GM06990 (cell line): ENCODE data around the gene KIF26B.
"Not testable (repeated sequence)": the region's sequence is repeated elsewhere in the genome, so short reads cannot be mapped to it uniquely, and the experiment has no call there.

Experiments
- DNase-seq: peaks from one replicate; pipeline ENCODE4 v3.0.0-alpha.2; 2011; ENCODE audit not compliant: insufficient read length; ENCODE audit errors: extremely low read depth
- H3K27me3 ChIP-seq: replicated peaks from 2 replicates; pipeline ENCODE4 v1.6.0; 2011; ENCODE audit warnings: low read length; ENCODE audit not compliant: control insufficient read depth, insufficient read depth
- H3K36me3 ChIP-seq: 2 replicates; pipeline ENCODE4 v1.5.1; 2011; ENCODE audit warnings: low read length; ENCODE audit not compliant: control insufficient read depth, insufficient read depth
- H3K4me3 ChIP-seq: replicated peaks from 2 replicates; pipeline ENCODE4 v1.5.1; 2011; ENCODE audit warnings: low read depth, mild to moderate bottlenecking, control low read depth, low read length
- TF ChIP-seq, protein P1 (sequence below): IDR thresholded peaks from 2 replicates; pipeline ENCODE4 v1.5.1; 2011; ENCODE audit warnings: low read length, control low read depth, mild to moderate bottlenecking, inconsistent platforms; ENCODE audit not compliant: insufficient read depth, poor library complexity, severe bottlenecking

Gene KIF26B

DNA sequence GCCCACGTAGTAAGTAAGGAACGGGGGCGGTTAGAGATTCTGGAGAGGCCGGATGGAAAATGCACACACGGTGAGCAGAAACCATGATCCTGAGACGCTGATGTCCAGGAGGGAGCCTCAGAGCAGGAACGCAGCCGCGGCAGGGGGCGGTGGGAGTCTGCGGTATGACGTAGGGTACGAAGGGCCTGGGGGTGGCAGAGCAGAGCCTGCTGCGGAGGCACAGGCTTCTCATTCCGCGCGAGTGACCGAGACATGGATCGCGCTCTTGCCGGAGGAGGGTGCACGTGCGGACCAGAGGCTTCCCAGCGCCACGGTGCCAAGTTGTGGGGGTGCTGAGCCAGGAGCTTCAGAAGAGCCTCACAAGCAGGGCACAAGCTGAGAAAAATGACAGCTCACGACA, 176.2 kb downstream of the KIF26B start:
- TF ChIP-seq, protein P1, sequence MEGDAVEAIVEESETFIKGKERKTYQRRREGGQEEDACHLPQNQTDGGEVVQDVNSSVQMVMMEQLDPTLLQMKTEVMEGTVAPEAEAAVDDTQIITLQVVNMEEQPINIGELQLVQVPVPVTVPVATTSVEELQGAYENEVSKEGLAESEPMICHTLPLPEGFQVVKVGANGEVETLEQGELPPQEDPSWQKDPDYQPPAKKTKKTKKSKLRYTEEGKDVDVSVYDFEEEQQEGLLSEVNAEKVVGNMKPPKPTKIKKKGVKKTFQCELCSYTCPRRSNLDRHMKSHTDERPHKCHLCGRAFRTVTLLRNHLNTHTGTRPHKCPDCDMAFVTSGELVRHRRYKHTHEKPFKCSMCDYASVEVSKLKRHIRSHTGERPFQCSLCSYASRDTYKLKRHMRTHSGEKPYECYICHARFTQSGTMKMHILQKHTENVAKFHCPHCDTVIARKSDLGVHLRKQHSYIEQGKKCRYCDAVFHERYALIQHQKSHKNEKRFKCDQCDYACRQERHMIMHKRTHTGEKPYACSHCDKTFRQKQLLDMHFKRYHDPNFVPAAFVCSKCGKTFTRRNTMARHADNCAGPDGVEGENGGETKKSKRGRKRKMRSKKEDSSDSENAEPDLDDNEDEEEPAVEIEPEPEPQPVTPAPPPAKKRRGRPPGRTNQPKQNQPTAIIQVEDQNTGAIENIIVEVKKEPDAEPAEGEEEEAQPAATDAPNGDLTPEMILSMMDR, result no peak

DNA sequence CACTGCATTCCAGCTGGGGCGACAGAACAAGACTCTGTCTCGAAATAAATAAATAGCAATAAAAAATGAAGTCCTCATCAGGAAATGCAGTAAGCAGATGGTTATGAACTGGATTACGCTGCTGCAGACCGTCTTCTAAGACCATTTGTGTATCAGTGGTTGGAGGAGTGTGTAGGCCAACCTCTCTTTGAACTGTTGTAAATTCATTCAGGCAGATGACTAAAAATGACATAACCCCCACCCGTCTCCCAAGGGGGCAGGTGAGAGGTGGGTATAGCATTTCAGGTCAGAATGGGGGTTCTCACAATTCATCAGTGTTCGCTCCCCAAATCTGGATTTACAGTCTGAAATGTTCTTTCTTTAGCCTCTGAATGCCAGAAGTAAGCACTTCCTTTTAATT, 177.3 kb downstream of the KIF26B start:
- no peak for DNase-seq
- H3K36me3 ChIP-seq, result no peaks in the 10 kb centered on the region

More for the DNA sequence above, 176.2 kb downstream of the KIF26B start:
- no peaks in the 10 kb centered on the region for H3K36me3 ChIP-seq
- H3K4me3 ChIP-seq, result no peak overlapping the region
- no peaks in the 10 kb centered on the region for H3K27me3 ChIP-seq
- no peak for DNase-seq

DNA sequence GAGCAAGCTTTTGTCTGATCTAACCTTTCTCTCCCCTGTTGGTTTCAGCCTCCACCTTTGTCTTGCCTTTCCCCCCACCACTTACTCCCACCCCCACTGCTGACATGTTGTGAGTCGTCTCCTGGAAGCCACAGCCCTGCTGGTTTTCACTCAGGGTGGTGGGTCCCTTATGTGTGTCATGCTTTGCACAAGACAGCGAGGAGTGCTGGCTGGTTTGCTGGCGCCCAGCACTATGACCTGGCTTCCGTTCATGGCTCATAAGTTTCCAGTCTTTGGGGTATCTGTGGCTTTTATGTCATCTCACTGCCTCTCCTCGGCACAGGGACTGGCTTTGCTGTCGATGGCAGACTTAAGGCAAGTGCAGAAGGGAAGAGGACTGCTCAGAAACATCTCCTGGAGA, 177.7 kb downstream of the KIF26B start:
- no peak overlapping the region for H3K4me3 ChIP-seq
- no peaks in the 10 kb centered on the region for H3K36me3 ChIP-seq
- no peak for DNase-seq
- TF ChIP-seq, protein P1, result no peak
- no peaks in the 10 kb centered on the region for H3K27me3 ChIP-seq

More for the DNA sequence above, 177.3 kb downstream of the KIF26B start:
- TF ChIP-seq, protein P1, result no peak
- Histone ChIP-seq H3K27me3 (no peaks in the 10 kb centered on the region), H3K4me3 (no peak overlapping the region)

DNA sequence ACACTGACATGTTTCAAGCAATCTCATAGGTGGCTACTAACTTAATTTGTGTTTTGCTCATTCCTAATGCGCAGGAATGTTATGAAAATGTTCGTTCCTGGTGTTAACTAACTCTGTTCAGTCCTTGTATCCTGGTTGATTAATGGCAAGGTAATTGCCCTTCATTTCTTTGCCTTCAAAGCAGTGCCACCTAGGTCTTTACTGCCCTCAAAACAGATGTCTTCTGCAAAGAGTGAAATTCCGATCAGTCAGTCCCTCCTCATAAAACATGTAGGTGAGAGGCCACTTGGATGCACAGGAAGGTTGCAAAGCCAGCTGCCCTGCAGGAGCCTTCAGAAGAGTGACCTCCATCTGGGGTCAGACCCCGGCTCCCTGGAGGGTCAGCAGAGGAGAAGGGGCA, 179.4 kb downstream of the KIF26B start:
- H3K27me3 ChIP-seq, result no peaks in the 10 kb centered on the region

DNA sequence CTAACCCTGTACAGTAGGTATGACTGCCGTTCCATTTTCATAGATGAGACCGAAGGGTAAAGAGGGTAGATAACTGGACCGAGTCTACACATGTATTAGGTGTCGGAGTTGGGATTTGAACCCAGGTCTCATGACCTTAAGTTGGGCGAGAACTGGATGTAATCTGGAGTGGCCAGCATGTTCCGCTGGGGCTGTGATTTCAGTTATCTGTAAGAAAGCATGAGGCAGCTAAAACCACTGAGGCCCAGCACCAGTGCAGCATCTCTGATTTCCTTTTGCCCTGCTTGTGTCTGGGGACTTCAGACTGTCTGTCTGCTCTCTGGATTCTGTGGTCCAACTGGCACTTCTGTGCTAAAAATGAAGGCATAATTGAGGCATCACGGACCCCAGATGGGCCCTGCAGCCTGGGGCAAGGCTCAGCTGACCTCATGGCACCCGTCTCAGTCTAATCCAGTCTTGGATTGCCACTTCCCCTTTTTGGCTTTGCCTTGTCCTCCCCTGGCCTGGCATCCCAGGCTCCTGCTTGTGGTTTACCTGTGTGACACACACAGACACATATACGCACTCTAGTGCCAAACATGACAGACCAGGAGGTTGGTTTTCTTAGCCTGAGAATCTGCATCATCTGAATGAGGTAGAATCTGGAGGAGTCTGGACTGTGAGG, 180.2 kb downstream of the KIF26B start:
- H3K4me3 ChIP-seq, result no peak overlapping the region
- H3K36me3 ChIP-seq, result no peaks in the 10 kb centered on the region
- TF ChIP-seq, protein P1, result no peak
- no peaks in the 10 kb centered on the region for H3K27me3 ChIP-seq
- no peak for DNase-seq

More for the DNA sequence above, 179.4 kb downstream of the KIF26B start:
- TF ChIP-seq, protein P1, result no peak
- Histone ChIP-seq H3K36me3 (no peaks in the 10 kb centered on the region), H3K4me3 (no peak overlapping the region)
- DNase-seq, result no peak

DNA sequence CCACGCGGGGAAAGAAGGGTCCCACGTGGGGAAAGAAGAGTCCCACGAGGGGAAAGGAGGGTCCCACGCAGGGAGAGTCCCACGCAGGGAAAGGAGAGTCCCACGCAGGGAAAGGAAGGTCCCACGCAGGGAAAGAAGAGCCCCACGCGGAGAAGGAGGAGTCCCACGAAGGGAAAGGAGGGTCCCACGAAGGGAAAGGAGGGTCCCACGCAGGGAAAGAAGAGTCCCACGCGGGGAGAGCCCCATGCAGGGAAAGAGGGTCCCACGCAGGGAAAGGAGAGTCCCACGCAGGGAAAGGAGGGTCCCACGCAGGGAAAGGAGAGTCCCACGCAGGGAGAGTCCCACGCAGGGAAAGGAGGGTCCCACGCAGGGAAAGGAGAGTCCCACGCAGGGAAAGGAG, 180.9 kb downstream of the KIF26B start:
- not testable (repeated sequence) for H3K27me3 ChIP-seq, H3K36me3 ChIP-seq, H3K4me3 ChIP-seq, DNase-seq
